Retinal pigment epithelial cell (primary cell): ENCODE measurements around the gene STMN3.
"Not testable (repeated sequence)": the region's sequence is repeated elsewhere in the genome, so short reads cannot be mapped to it uniquely, and the experiment has no call there.

Experiments
- DNase-seq: peaks from one replicate; pipeline ENCODE4 v3.0.0-alpha.2; 2010; ENCODE audit warnings: low read depth
- H3K4me3 ChIP-seq: 2 replicates; pipeline ENCODE4 v1.5.1; 2011; ENCODE audit warnings: mild to moderate bottlenecking, low read length, control low read depth, moderate library complexity
- TF ChIP-seq, protein P1 (sequence below): conservative IDR thresholded peaks from 2 replicates; pipeline ENCODE4 v1.5.1; 2011; ENCODE audit warnings: low read depth, low read length, control low read depth, inconsistent platforms

STMN3 gene

DNA sequence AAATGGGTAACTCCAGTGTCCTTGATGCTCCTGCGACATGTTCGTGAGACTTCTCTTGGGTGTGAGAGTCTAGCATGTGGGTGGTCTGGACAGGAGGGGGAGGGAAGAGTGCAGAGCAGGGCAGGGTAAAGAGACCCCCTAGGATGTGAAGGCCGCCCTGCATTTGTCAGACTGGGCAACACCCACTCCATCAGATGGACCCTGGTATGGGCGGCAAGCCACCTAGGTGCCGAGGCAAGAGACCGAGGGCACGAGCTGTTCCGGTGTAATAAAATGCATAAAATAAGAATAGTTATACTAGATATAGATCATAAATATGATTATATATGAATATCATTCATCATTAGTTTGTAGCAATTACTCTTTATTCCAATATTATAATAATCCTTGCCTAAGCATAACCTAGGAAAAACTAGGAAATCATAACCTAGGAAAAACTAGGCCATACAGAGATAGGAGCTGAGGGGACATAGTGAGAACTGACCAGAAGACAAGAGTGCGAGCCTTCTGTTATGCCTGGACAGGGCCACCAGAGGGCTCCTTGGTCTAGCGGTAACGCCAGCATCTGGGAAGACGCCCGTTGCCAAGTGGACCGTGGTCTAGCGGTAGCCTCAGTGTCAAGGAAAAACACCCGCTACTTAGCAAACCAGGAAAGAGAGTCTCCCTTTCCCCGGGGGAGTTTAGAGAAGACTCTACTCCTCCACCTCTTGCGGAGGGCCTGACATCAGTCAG is 39.2 kb downstream of the STMN3 start:
- TF ChIP-seq, protein P1, sequence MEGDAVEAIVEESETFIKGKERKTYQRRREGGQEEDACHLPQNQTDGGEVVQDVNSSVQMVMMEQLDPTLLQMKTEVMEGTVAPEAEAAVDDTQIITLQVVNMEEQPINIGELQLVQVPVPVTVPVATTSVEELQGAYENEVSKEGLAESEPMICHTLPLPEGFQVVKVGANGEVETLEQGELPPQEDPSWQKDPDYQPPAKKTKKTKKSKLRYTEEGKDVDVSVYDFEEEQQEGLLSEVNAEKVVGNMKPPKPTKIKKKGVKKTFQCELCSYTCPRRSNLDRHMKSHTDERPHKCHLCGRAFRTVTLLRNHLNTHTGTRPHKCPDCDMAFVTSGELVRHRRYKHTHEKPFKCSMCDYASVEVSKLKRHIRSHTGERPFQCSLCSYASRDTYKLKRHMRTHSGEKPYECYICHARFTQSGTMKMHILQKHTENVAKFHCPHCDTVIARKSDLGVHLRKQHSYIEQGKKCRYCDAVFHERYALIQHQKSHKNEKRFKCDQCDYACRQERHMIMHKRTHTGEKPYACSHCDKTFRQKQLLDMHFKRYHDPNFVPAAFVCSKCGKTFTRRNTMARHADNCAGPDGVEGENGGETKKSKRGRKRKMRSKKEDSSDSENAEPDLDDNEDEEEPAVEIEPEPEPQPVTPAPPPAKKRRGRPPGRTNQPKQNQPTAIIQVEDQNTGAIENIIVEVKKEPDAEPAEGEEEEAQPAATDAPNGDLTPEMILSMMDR = peak; percentile 27

DNA sequence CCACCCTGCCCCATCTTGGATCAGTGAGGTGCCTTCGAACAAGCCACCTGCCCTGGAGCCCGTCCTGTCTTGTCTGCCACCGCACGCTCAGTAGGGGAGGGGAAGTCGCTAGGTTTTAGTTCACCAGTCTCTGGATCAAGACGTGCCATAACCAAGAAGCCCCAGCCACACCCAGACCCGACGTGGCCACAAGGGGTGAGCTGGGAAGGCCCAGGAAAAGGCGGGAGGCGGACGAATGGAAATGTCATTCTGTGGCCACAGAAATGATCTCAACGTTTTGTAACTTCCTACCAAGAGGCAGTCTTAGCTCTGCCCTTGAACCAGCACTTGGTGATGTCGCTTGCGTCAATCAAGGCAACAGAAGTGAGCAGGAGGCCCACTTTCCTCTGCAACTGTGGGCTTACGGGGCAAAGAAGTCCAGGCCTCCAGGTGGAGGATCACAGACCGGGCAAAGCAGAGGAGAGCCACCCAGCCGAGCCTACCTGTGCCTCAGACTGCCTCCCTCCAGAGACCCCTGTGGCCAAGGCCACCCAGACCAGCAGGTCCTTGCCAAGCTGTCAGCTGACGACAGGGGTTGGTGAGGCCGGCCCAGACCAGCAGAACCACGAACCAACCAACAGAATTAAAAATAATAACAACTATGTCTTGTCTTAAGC is 40.8 kb downstream of the STMN3 start:
- no peak overlapping the region for H3K4me3 ChIP-seq
- TF ChIP-seq, protein P1 = no peak
- no peak for DNase-seq

More for the DNA sequence above, 39.2 kb downstream of the STMN3 start:
- DNase-seq, H3K4me3 ChIP-seq: not testable (repeated sequence)

DNA sequence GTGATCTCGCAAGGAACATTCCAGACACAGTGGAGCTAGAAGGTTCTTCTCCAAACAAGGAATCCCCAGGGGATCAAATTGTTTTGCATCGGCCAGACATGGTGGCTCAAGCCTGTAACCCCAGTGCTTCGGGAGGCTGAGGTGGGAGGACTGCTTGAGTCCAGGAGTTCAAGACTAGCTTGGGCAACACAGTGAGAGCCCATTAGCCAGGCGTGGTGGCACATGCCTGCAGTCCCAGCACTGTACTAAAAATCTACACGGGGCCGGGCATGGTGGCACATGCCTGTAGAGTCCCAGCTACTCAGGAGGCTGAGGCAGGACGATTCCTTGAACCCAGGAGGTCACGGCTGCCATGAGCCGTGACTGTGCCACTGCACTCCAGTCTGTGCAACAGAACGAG is 41.6 kb downstream of the STMN3 start:
- TF ChIP-seq, protein P1 = no peak
- H3K4me3 ChIP-seq = no peak overlapping the region
- DNase-seq = no peak

DNA sequence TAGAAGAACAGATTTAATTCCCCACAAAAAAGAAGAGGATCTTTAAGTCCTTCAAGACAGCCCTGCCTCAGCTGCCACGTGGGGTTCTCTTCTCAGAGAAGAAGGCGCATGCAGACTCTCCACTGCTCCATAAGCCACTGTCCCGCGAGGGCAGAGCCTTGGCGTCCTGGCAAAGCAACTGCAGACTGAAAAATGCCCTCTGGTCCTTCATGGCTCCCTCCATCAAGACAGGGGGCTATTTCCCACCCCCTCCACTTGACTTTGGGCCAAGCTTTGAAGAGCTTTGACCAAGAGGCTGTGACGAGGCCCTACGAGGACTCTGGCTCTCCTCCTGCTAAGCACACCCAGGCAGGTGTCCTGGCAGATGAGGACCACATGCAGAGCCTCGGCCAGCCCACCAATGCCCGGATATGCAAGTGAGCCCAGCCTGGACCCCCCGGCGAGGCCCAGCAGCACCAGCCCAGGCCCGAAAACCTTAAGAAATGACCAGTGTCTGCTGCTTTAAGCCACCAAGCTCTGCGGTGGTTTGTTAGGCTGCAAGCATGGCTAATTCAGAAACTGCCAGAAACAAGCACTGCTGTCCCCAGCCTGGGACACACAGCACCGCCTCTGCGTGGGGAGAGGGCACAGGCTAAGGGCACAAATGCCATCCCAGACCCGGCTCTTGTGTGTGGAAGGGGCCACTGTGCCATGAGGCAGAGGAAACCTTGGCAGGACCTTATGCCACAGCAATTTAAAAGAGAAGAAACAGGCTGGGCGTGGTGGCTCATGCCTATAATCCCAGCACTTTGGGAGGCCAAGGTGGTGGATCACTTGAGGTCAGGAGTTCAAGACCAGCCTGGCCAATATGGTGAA is 42.4 kb downstream of the STMN3 start:
- no peak overlapping the region for H3K4me3 ChIP-seq
- TF ChIP-seq, protein P1 = no peak
- no peak for DNase-seq

DNA sequence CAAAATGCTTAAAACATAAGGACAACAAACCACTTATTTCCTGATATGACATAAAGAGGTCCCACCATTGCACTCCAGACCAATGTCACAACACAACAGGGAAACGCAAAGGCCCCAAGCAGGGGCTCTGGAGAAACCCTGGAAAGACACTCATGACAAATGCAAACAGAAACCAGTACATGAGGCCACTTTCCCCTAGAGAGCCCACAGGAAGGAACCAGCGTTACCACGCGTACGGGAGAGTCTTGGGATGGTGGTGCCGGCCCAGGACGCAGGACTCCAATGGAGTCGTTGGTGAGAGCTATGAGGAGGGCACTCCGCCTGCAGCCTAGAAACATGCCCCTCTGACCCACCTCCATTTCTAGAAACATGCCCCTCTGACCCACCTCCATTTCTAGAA is 46.5 kb downstream of the STMN3 start:
- TF ChIP-seq, protein P1 = no peak
- no peak for DNase-seq
- no peak overlapping the region for H3K4me3 ChIP-seq

DNA sequence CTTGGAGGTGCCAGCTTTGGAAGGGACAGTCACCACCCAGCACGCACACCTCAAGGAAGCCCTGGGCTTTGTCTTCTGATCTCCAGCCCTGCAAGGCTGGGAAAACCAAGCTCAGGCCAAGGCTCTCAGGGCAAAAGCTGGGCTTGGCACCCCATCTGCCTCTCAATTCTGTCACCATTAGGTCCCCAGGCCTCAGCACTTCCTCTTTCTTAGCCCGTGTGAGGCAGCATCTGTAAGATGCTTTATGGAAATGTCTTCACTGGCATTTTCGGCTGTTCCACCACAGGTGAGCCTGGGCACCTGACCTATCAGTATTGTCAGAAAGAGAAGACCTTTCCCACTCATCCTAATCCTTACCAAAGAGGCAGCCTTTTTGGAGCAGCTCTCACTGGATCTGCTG is 50.9 kb downstream of the STMN3 start:
- H3K4me3 ChIP-seq = no peak overlapping the region
- TF ChIP-seq, protein P1 = no peak
- no peak for DNase-seq

DNA sequence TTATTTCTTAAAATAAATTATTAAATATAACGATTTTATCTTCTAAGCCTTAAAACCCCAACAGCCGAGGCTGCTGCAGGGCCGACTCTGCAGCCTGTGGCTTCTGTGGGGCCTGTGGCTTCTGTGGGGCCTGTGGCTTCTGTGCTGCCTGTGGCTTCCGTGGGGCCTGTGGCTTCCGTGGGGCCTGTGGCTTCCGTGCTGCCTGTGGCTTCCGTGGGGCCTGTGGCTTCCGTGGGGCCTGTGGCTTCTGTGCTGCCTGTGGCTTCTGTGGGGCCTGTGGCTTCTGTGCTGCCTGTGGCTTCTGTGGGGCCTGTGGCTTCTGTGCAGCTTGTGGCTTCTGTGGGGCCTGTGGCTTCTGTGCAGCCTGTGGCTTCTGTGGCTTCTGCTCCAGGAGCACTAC is 51.5 kb downstream of the STMN3 start:
- DNase-seq, H3K4me3 ChIP-seq: not testable (repeated sequence)
